Measurements from ENCODE around the gene FADS2. TPM values are rescaled to one million over a fixed set of nuclear protein-coding genes. Genes with fewer than 3 reads are reported as not detected.
A peak's percentile ranks its signal among the peaks of the same experiment; 100 is the strongest.

The FADS2 gene
- total and polyA plus RNA-seq, 2 of the 13 experiments (the other 11 are each of a cell fraction or from before 2014, with no cell fraction given): 90.1 to 124 TPM

GRCh38 chr11:61799665-61800284 is 28.3 kb upstream of the FADS2 start:
- no peaks in the 10 kb centered on the region for H3K9me3 ChIP-seq (ENCODE audit: low read length)
- FAIRE-seq: no peak
- no TSS peak for BruUV-seq (replicated peaks)
- peaks cover 19 to 52% of the 10 kb centered on the region in 2 experiments for H3K36me3 ChIP-seq (replicated peaks in 1 of 2; ENCODE audit: control insufficient read depth in 1 of 2, insufficient read depth in 2 of 2, low read length in 2 of 2)
- H3K27me3 ChIP-seq (ENCODE audit: control insufficient read depth in 1 of 2, insufficient read depth in 2 of 2, low read length in 2 of 2): no peaks in the 10 kb centered on the region
- ChIA-PET CTCF (ENCODE audit: low intra/inter-chr PET ratio, low total read pairs) (no interaction called here), POLR2A (no interaction called here)
- H3K4me2 ChIP-seq (ENCODE audit: low read depth, low read length): no peak overlapping the region
- ATAC-seq: no peak
- H3K79me2 ChIP-seq (ENCODE audit: insufficient read depth, low read length): peaks cover 18% of the 10 kb centered on the region
- intact Hi-C loops (cut with micrococcal nuclease; ENCODE audit: unreplicated experiment) (no loop called here), in situ Hi-C loops (cut with HindIII; ENCODE audit: extremely low pct_ligation_motif_present, low pct_unique_long_range_greater_than_20kb) (loop anchor here (10.0 kb wide), 1 partner anchor 285 kb away; no protein-coding TSS in a partner anchor)
- WGBS (ENCODE audit: low lambda C conversion rate): 100% methylated on average over 2 of the region's 2 CpGs
- H3K4me3 ChIP-seq (replicated peaks in 1 of 3; ENCODE audit: insufficient read depth in 1 of 3, low read depth in 2 of 3, low read length in 3 of 3): no peak overlapping the region
- H3K27ac ChIP-seq (ENCODE audit: extremely low read length, insufficient read depth, low read length): no peak overlapping the region
- H3K4me1 ChIP-seq (ENCODE audit: insufficient read depth, low read length): peaks cover 26% of the 10 kb centered on the region
- no peaks in the 10 kb centered on the region; the same call in 1 of the 2 replicates for H4K20me1 ChIP-seq (ENCODE audit: insufficient read depth, low read length)
- DNase-seq (ENCODE audit: low spot score): no peak
- no peak overlapping the region for H2AFZ ChIP-seq (ENCODE audit: low read length)
- H3K9ac ChIP-seq (ENCODE audit: insufficient read depth, low read depth, low read length): no peak overlapping the region
- no peak for TF ChIP-seq ZNF414 (CRISPR knock-in tag; IDR thresholded peaks at IDR 0.05)
- TF ChIP-seq ZNF781 (CRISPR knock-in tag; IDR thresholded peaks at IDR 0.05; ENCODE audit: borderline replicate concordance, not compliant biosample characterization): no peak
- no peak for TF ChIP-seq TSC22D2 (CRISPR knock-in tag; IDR thresholded peaks at IDR 0.05; ENCODE audit: borderline replicate concordance)
- no peak for TF ChIP-seq ZNF496 (CRISPR knock-in tag; IDR thresholded peaks at IDR 0.05; ENCODE audit: insufficient replicate concordance)
- no peak for TF ChIP-seq TERF1 (CRISPR knock-in tag; IDR thresholded peaks at IDR 0.05)
- TF ChIP-seq ZNF746 (CRISPR knock-in tag; IDR thresholded peaks at IDR 0.05): no peak
- no peak for TF ChIP-seq POGK (CRISPR knock-in tag; conservative IDR thresholded peaks at IDR 0.05)
- peak; percentile 38 for TF ChIP-seq AGO2 (optimal IDR thresholded peaks at IDR 0.05; ENCODE audit: low read depth, low read length)
- no peak for TF ChIP-seq ZBTB3 (CRISPR knock-in tag; IDR thresholded peaks at IDR 0.05; ENCODE audit: borderline replicate concordance, low read depth)
- TF ChIP-seq PAXIP1 (CRISPR knock-in tag; conservative IDR thresholded peaks at IDR 0.05): no peak
- no peak for TF ChIP-seq ZGPAT (CRISPR knock-in tag; IDR thresholded peaks at IDR 0.05)
- TF ChIP-seq ZNF7 (CRISPR knock-in tag; IDR thresholded peaks at IDR 0.05): peak; percentile 87
- no peak for TF ChIP-seq SNAPC2 (CRISPR knock-in tag; IDR thresholded peaks at IDR 0.05)
- TF ChIP-seq ZNF850 (CRISPR knock-in tag; conservative IDR thresholded peaks at IDR 0.05): no peak
- no peak for TF ChIP-seq SOX5 (CRISPR knock-in tag; IDR thresholded peaks at IDR 0.05; ENCODE audit: borderline replicate concordance)

Data from HepG2 (cell line).